A549 (cell line): ENCODE results near the gene UNC5B.

ENCODE experiments used
- CHD4 ChIP-seq: fragments of 200-600 bp; sonication (generic); IDR thresholded peaks from 2 replicates; pipeline ENCODE4 v1.6.1; 2016; ENCODE audit warnings: antibody characterized with exemption, mild to moderate bottlenecking, borderline replicate concordance
- CTCF ChIP-seq: fragments of >200 bp; sonication (Bioruptor Twin); formaldehyde crosslinking; IDR thresholded peaks from 3 replicates; pipeline ENCODE4 v1.5.1; 2016
- E2F6 ChIP-seq: IDR thresholded peaks from 2 replicates; pipeline ENCODE4 v1.6.1; 2012; ENCODE audit warnings: low read depth, borderline replicate concordance
- EHMT2 ChIP-seq: fragments of 200-600 bp; sonication (generic); IDR thresholded peaks from 2 replicates; pipeline ENCODE4 v1.6.1; 2016; ENCODE audit warnings: antibody characterized with exemption, low read depth, mild to moderate bottlenecking, moderate library complexity
- EP300 ChIP-seq, 2 experiments: fragments of >200 bp; sonication (Bioruptor Twin); formaldehyde crosslinking; IDR thresholded peaks; 2 replicates in 1 of 2; 3 replicates in 1 of 2; pipeline ENCODE4 v1.6.1; 2016 to 2017
- KDM5A ChIP-seq: fragments of 200-600 bp; sonication (generic); IDR thresholded peaks from 2 replicates; pipeline ENCODE4 v1.6.1; 2016; ENCODE audit warnings: antibody characterized with exemption, mild to moderate bottlenecking
- MAX ChIP-seq: IDR thresholded peaks from 2 replicates; pipeline ENCODE4 v1.6.1; 2012
- MYC ChIP-seq: IDR thresholded peaks from 2 replicates; pipeline ENCODE4 v1.6.1; 2012; ENCODE audit warnings: mild to moderate bottlenecking, inconsistent platforms, low read length, improper control_type of control experiment, borderline replicate concordance
- POLR2A ChIP-seq: IDR thresholded peaks from 2 replicates; pipeline ENCODE4 v1.6.1; 2012; ENCODE audit warnings: mild to moderate bottlenecking, low read length
- RARB ChIP-seq: fragments of 250-450 bp; sonication (Bioruptor Pico); IDR thresholded peaks from 2 replicates; pipeline ENCODE4 v1.8.0; 2021; ENCODE audit warnings: mild to moderate bottlenecking, moderate library complexity
- REST ChIP-seq: fragments of 200-600 bp; sonication (generic); IDR thresholded peaks from 2 replicates; pipeline ENCODE4 v1.6.1; 2016; ENCODE audit warnings: antibody characterized with exemption, mild to moderate bottlenecking, moderate library complexity
- ZNF302 ChIP-seq: fragments of 250-450 bp; sonication (Bioruptor Pico); IDR thresholded peaks from 2 replicates; pipeline ENCODE4 v1.9.0; 2021; ENCODE audit warnings: inconsistent platforms, mild to moderate bottlenecking, moderate library complexity

GRCh38 chr10:71262817-71263216 is 50.4 kb downstream of the UNC5B start:
- TF ChIP-seq CTCF (no peak), REST (no peak), POLR2A (no peak), RARB (CRISPR knock-in tag) (no peak), ZNF302 (CRISPR knock-in tag) (no peak), MAX (no peak), EHMT2 (no peak), KDM5A (no peak), MYC (no peak), CHD4 (no peak), E2F6 (no peak), EP300 (IDR thresholded peaks at IDR 0.05) (no peak)
